DND-41 (cell line): ENCODE data around the gene CD79A.

Experiments
- ATAC-seq: fragments of 200-7000 bp; cut with Tn5 transposase; 3 replicates; pipeline ENCODE4 v1.9.1; 2021; ENCODE audit warnings: low read depth; ENCODE audit not compliant: insufficient read depth
- DNase-seq: peaks from one replicate; pipeline ENCODE4 v3.0.0-alpha.2; 2020
- H2AFZ ChIP-seq: 2 replicates; pipeline ENCODE4 v1.6.0; 2012; ENCODE audit warnings: low read depth, low read length
- H3K27ac ChIP-seq: 2 replicates; pipeline ENCODE4 v1.5.1; 2012; ENCODE audit warnings: low read length, inconsistent platforms
- H3K27me3 ChIP-seq: fragments of 200-600 bp; sonication (generic); 2 replicates; pipeline ENCODE4 v1.6.0; 2012; ENCODE audit warnings: low read length, mild to moderate bottlenecking, inconsistent platforms; ENCODE audit not compliant: insufficient read depth, poor library complexity
- H3K36me3 ChIP-seq: 2 replicates; pipeline ENCODE4 v1.5.1; 2012; ENCODE audit warnings: low read length, inconsistent platforms; ENCODE audit not compliant: insufficient read depth
- H3K4me1 ChIP-seq: 2 replicates; pipeline ENCODE4 v1.5.1; 2012; ENCODE audit warnings: mild to moderate bottlenecking, low read length; ENCODE audit not compliant: insufficient read depth
- H3K4me2 ChIP-seq: 2 replicates; pipeline ENCODE4 v1.6.0; 2012; ENCODE audit warnings: mild to moderate bottlenecking, moderate library complexity, low read length, inconsistent platforms; ENCODE audit not compliant: insufficient read depth
- H3K4me3 ChIP-seq, 2 experiments: fragments of 200-600 bp in 1 of 2; shearing (Covaris generic) in 1 of 2; 2 replicates each; pipeline ENCODE4 v1.5.1; 2012 to 2016; ENCODE audit warnings: inconsistent platforms in 2 of 2, low read length in 2 of 2, mild to moderate bottlenecking in 2 of 2, low read depth in 1 of 2, moderate library complexity in 1 of 2
- H3K79me2 ChIP-seq: 2 replicates; pipeline ENCODE4 v1.6.0; 2012; ENCODE audit warnings: low read length, inconsistent platforms; ENCODE audit not compliant: insufficient read depth
- H3K9ac ChIP-seq: 2 replicates; pipeline ENCODE4 v1.6.0; 2012; ENCODE audit warnings: low read depth, mild to moderate bottlenecking, inconsistent platforms, low read length, moderate library complexity
- H3K9me3 ChIP-seq: 2 replicates; pipeline ENCODE4 v1.5.1; 2012; ENCODE audit warnings: low read length, moderate library complexity, mild to moderate bottlenecking, inconsistent platforms; ENCODE audit not compliant: insufficient read depth, severe bottlenecking
- H4K20me1 ChIP-seq: 2 replicates; pipeline ENCODE4 v1.6.0; 2012; ENCODE audit warnings: low read length; ENCODE audit not compliant: insufficient read depth
- EZH2 ChIP-seq: IDR thresholded peaks from 3 replicates; pipeline ENCODE4 v1.6.1; 2012; ENCODE audit warnings: borderline replicate concordance, low read depth, mild to moderate bottlenecking, moderate library complexity, low read length, inconsistent platforms; ENCODE audit not compliant: severe bottlenecking
- TF ChIP-seq, protein P1 (sequence below): IDR thresholded peaks from 2 replicates; pipeline ENCODE4 v1.5.1; 2012; ENCODE audit warnings: borderline replicate concordance, low read length, moderate library complexity, mild to moderate bottlenecking; ENCODE audit not compliant: poor library complexity, severe bottlenecking; ENCODE audit errors: extremely low read depth

Gene CD79A

GRCh38 chr19:41876847-41877832 is at the start of gene CD79A:
Gene CD79A (plus strand): TSS chr19:41877279. CDS start chr19:41877305, 26 bp downstream.
- DNase-seq (peak; percentile 96), ATAC-seq (peak; percentile 80)
- peak within 1 kb of the TSS; percentile 83 for H3K9ac ChIP-seq
- no peaks in the 10 kb centered on the region for H3K9me3 ChIP-seq
- no peak for TF ChIP-seq EZH2
- TF ChIP-seq, protein P1, sequence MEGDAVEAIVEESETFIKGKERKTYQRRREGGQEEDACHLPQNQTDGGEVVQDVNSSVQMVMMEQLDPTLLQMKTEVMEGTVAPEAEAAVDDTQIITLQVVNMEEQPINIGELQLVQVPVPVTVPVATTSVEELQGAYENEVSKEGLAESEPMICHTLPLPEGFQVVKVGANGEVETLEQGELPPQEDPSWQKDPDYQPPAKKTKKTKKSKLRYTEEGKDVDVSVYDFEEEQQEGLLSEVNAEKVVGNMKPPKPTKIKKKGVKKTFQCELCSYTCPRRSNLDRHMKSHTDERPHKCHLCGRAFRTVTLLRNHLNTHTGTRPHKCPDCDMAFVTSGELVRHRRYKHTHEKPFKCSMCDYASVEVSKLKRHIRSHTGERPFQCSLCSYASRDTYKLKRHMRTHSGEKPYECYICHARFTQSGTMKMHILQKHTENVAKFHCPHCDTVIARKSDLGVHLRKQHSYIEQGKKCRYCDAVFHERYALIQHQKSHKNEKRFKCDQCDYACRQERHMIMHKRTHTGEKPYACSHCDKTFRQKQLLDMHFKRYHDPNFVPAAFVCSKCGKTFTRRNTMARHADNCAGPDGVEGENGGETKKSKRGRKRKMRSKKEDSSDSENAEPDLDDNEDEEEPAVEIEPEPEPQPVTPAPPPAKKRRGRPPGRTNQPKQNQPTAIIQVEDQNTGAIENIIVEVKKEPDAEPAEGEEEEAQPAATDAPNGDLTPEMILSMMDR: peak; percentile 7
- peaks cover 8% of the 10 kb centered on the region for H4K20me1 ChIP-seq
- peak within 1 kb of the TSS; percentile 10; the same call in 1 of the 2 replicates for H2AFZ ChIP-seq
- peaks cover 39% of the 10 kb centered on the region for H3K79me2 ChIP-seq
- peak within 1 kb of the TSS; percentile 98 for H3K27ac ChIP-seq
- peaks cover 50% of the 10 kb centered on the region for H3K36me3 ChIP-seq
- no peaks in the 10 kb centered on the region for H3K27me3 ChIP-seq
- H3K4me3 ChIP-seq: peak within 1 kb of the TSS; percentile 42 to 80
- peaks cover 94% of the 10 kb centered on the region for H3K4me1 ChIP-seq
- peak within 1 kb of the TSS; percentile 96 for H3K4me2 ChIP-seq

DNA sequence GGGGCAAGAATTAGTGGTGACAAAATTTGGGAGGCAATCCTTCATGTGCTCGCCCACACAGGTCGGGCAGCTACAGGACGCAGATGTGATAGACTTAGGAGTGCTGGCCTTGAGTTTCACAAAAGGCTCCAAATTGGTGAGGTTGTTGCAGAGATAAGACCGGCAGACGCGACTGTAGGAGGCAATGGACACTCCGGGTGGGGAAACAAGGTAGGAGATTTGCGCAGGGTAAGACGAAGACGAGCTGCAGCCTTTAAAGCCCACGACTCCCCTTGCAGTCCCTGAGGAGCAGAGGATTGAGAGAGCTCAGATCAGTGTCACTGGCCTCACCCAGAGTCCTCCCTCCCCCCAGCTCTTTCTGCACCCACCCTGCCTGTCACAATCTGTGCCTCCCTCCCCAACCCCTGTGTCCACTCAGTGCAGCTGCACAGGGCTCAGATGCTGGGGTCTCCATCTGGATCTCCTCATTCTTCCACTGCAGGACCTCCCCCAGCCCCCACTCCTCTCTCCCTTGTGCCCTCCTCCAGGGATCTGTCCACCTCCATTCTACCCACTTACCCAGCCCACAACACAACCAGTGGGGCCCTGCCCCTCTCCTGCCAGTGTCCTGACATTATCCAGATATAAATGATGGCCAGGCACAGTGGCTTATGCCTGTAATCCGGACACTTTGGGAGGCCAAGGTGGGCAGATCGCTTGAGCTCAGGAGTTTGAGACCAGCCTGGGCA is 38.9 kb upstream of the CD79A start:
- Histone ChIP-seq H3K9ac (no peak overlapping the region), H3K9me3 (no peaks in the 10 kb centered on the region), H3K27ac (no peak overlapping the region), H3K79me2 (no peaks in the 10 kb centered on the region), H3K4me3 (no peak overlapping the region), H3K36me3 (no peaks in the 10 kb centered on the region), H3K4me1 (no peaks in the 10 kb centered on the region), H2AFZ (no peak overlapping the region), H3K27me3 (peaks cover 16% of the 10 kb centered on the region), H4K20me1 (no peaks in the 10 kb centered on the region), H3K4me2 (no peak overlapping the region)
- no peak for DNase-seq
- TF ChIP-seq, protein P1: no peak
- no peak for TF ChIP-seq EZH2
- ATAC-seq: no peak

- no peak for DNase-seq
- H2AFZ ChIP-seq: no peak overlapping the region
- TF ChIP-seq, protein P1: no peak
- TF ChIP-seq EZH2: no peak
Observed at GRCh38 chr19:41839211-41839610, 37.9 kb upstream of the CD79A start.

More at GRCh38 chr19:41839211-41839610, 37.9 kb upstream of the CD79A start:
- Histone ChIP-seq H3K79me2 (no peaks in the 10 kb centered on the region), H3K36me3 (no peaks in the 10 kb centered on the region), H4K20me1 (no peaks in the 10 kb centered on the region), H3K9ac (no peak overlapping the region), H3K4me3 (no peak overlapping the region), H3K4me1 (no peaks in the 10 kb centered on the region), H3K27ac (no peak overlapping the region), H3K27me3 (peaks cover 16% of the 10 kb centered on the region), H3K9me3 (no peaks in the 10 kb centered on the region), H3K4me2 (no peak overlapping the region)
- ATAC-seq: no peak
